Activated gamma-delta T cell treated with anti-CD3 and anti-CD28 coated beads, Interleukin-2, amount 50 U/mL, for 16 hours (primary cell): ENCODE measurements around the gene COPZ1.
"Not testable (repeated sequence)": the region's sequence is repeated elsewhere in the genome, so short reads cannot be mapped to it uniquely, and the experiment has no call there.

ENCODE experiments used
- DNase-seq: peaks from one replicate; pipeline ENCODE4 v3.0.0-alpha.2; 2020; ENCODE audit warnings: low read depth

COPZ1 gene

GRCh38 chr12:54294953-54295566 is 29.9 kb upstream of the COPZ1 start:
- no peak for DNase-seq

- no peak for DNase-seq
These were observed 28.4 kb upstream of the COPZ1 start for GRCh38 chr12:54296393-54297099.

GRCh38 chr12:54298904-54299303 is 26.0 kb upstream of the COPZ1 start:
- no peak for DNase-seq

GRCh38 chr12:54299515-54300224 is 25.3 kb upstream of the COPZ1 start:
- no peak for DNase-seq

- DNase-seq: no peak
These were observed 24.7 kb upstream of the COPZ1 start for GRCh38 chr12:54300225-54300731.

- no peak for DNase-seq
These were observed 24.1 kb upstream of the COPZ1 start, which contains the start of gene NFE2 for GRCh38 chr12:54300732-54301427. Gene NFE2, minus strand, starts transcription at chr12:54301015. Its CDS starts 5,767 bp downstream, at chr12:54295248.

- no peak for DNase-seq
These were observed 23.4 kb upstream of the COPZ1 start for GRCh38 chr12:54301428-54302048.

GRCh38 chr12:54303640-54304039 is 21.3 kb upstream of the COPZ1 start:
- DNase-seq: no peak

- no peak for DNase-seq
These were observed 20.6 kb upstream of the COPZ1 start for GRCh38 chr12:54304187-54304810.

GRCh38 chr12:54306925-54307741 is 17.8 kb upstream of the COPZ1 start:
- DNase-seq: no peak

- DNase-seq: no peak
These were observed 13.9 kb upstream of the COPZ1 start for GRCh38 chr12:54311051-54311450.

GRCh38 chr12:54312309-54312708 is 12.6 kb upstream of the COPZ1 start:
- DNase-seq: not testable (repeated sequence)

- DNase-seq: no peak
These were observed 3.6 kb upstream of the COPZ1 start for GRCh38 chr12:54321363-54321762.

GRCh38 chr12:54325442-54326109 is 645 bp downstream of the COPZ1 start:
- DNase-seq: not testable (repeated sequence)

- no peak for DNase-seq
These were observed 3.8 kb downstream of the COPZ1 start for GRCh38 chr12:54328595-54329337.

- no peak for DNase-seq
These were observed 4.8 kb downstream of the COPZ1 start for GRCh38 chr12:54329759-54330158.

GRCh38 chr12:54330442-54330841 is 5.5 kb downstream of the COPZ1 start:
- DNase-seq: no peak

- DNase-seq: no peak
These were observed 6.5 kb downstream of the COPZ1 start for GRCh38 chr12:54331461-54331860.

- DNase-seq: no peak
These were observed 8.6 kb downstream of the COPZ1 start for GRCh38 chr12:54333420-54334034.
